Measurements from ENCODE around the gene SLC22A4. TPM values are rescaled to one million over a fixed set of nuclear protein-coding genes. Genes with fewer than 3 reads are reported as not detected.

The SLC22A4 gene
- polyA plus RNA-seq, 1 experiment: 19.3 TPM

DNA sequence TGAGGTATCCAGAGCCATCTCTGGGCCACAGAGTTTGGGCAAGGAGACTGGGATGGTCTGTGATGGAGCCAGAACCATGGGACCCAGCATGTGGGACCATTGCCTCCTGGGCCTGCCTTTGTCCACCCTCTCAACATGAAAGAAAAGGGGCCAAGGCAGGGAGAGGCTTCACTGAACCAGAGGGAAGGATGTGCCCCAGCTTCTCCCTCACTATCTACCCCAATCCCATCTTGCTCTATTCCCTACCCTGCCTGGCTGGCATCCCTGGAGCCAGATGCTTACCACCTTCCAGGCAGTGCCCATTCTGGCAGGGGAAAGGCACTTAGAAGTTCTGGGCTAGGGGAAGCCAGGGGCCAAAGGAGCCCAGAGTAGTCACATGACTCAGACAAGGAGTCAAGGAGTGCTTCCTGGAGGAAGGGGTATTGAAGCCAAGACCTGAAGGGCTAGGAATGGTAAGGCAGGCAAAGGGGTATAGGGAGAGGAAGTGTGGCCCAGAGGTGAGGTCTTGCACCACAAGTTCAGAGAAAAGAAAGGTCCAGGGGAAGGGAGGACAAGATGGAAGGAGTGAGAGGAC lies 26.9 kb upstream of the SLC22A4 start:
- H3K36me3 ChIP-seq (ENCODE audit: control insufficient read depth, insufficient read depth, low read length): peaks cover 18% of the 10 kb centered on the region
- TF ChIP-seq, protein P1, sequence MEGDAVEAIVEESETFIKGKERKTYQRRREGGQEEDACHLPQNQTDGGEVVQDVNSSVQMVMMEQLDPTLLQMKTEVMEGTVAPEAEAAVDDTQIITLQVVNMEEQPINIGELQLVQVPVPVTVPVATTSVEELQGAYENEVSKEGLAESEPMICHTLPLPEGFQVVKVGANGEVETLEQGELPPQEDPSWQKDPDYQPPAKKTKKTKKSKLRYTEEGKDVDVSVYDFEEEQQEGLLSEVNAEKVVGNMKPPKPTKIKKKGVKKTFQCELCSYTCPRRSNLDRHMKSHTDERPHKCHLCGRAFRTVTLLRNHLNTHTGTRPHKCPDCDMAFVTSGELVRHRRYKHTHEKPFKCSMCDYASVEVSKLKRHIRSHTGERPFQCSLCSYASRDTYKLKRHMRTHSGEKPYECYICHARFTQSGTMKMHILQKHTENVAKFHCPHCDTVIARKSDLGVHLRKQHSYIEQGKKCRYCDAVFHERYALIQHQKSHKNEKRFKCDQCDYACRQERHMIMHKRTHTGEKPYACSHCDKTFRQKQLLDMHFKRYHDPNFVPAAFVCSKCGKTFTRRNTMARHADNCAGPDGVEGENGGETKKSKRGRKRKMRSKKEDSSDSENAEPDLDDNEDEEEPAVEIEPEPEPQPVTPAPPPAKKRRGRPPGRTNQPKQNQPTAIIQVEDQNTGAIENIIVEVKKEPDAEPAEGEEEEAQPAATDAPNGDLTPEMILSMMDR (IDR thresholded peaks at IDR 0.05; ENCODE audit: insufficient read depth, low read depth, low read length): no peak
- H3K27me3 ChIP-seq (ENCODE audit: control insufficient read depth, insufficient read depth, low read length): no peaks in the 10 kb centered on the region
- ChIA-PET CTCF (no interaction called here), POLR2A (no interaction called here)
- DNase-seq (ENCODE audit: low read depth): no peak
- no peak overlapping the region for H3K4me3 ChIP-seq (ENCODE audit: low read depth, low read length)

DNA sequence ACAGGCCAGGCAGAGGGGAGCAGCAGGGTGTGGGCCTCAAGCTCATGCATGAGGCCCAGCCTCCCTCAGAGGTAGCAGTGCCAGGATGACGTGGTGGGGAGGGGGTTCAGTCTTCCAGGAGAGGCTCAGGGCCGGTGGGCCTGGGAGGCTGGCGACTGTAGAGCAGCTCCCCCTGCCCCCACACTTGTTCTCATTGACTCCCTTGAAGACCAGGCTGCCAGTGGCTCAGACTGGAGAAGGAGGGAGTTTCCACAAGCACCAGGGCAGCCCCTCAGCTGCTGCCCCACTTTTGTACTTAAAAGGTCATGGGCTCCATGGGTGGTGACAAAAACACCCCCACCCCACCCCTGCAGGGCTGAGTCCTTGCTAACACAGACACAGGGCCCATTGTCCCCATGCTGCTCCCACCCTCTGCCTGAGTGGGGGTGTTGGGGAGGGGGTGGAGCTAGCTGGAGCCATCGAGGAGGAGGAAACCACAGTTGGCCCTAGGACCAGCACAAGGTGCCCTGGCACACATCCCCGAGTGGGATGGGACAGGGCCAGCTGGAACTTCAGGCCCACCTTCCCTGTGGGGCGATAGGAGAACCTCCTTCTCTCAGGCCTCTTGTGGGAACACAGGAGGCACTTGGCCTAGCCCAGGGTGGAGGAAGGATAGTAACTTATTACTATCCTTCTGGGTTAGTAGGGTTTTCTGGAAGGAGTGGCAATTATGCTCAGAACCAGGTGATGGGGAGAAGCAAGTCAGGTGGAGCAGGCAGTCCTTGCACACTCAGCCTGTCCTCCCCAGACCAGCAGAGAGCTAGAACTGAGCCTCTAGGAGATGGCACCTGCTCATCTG lies 26.0 kb upstream of the SLC22A4 start:
- Histone ChIP-seq H3K27me3 (ENCODE audit: control insufficient read depth, insufficient read depth, low read length) (no peaks in the 10 kb centered on the region), H3K4me3 (ENCODE audit: low read depth, low read length) (no peak overlapping the region), H3K36me3 (ENCODE audit: control insufficient read depth, insufficient read depth, low read length) (peaks cover 18% of the 10 kb centered on the region)
- DNase-seq (ENCODE audit: low read depth): no peak
- CTCF ChIA-PET: interaction anchor here (0.7 to 1.7 kb wide), 4 partner anchors 14 to 88 kb away, joined by 3 to 4 read pairs (median 3); no protein-coding TSS in a partner anchor
- TF ChIP-seq, protein P1 (IDR thresholded peaks at IDR 0.05; ENCODE audit: insufficient read depth, low read depth, low read length): no peak
- POLR2A ChIA-PET: interaction anchor here (0.6 kb wide), 1 partner anchor 43 kb away, joined by 4 read pairs; no protein-coding TSS in a partner anchor

DNA sequence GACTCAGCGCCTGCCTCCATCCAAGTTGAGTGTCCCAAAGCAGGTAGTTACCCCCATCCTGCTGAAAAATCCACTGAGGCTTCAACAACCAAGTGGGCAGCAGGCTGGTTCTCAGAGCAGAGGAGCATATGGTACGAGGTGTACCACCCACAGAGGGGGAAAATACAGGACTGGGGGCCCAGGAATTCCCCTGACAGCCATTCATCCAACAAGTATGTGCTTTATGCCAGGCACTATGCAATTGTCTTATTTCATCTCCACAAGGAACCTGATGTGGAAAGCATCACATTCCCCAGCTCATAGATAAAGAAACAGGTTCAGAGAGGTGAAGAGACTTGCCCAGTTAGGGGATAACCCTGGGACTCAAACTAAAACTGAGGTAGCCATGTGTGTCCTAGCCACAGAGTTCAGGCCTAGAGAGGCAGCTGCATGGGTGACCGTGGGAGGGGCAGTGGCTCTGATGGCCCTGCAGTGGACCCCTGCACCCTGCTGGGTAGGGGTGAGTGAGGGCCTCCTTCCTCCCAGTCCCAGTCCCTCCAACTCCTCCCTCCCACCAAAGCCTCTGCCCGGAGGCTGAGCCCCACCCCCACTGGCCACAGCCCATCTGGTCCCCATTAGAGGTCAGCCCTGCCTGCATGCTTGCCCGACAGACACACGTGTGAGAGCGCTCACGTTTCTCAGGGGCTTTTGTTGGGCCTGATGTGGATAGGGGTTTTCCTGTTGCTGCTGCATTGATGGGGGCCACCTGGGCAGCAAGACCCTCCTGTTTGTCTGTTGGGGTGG lies 25.2 kb upstream of the SLC22A4 start:
- TF ChIP-seq, protein P1 (IDR thresholded peaks at IDR 0.05; ENCODE audit: insufficient read depth, low read depth, low read length): no peak
- POLR2A ChIA-PET: interaction anchor here (0.6 kb wide), 1 partner anchor 44 kb away, joined by 4 read pairs; no protein-coding TSS in a partner anchor
- Histone ChIP-seq H3K4me3 (ENCODE audit: low read depth, low read length) (no peak overlapping the region), H3K27me3 (ENCODE audit: control insufficient read depth, insufficient read depth, low read length) (no peaks in the 10 kb centered on the region), H3K36me3 (ENCODE audit: control insufficient read depth, insufficient read depth, low read length) (peaks cover 18% of the 10 kb centered on the region)
- CTCF ChIA-PET: interaction anchor here (0.7 to 1.7 kb wide), 3 partner anchors 31 to 88 kb away, joined by 3 to 4 read pairs (median 3); no protein-coding TSS in a partner anchor
- DNase-seq (ENCODE audit: low read depth): peak; percentile 63

DNA sequence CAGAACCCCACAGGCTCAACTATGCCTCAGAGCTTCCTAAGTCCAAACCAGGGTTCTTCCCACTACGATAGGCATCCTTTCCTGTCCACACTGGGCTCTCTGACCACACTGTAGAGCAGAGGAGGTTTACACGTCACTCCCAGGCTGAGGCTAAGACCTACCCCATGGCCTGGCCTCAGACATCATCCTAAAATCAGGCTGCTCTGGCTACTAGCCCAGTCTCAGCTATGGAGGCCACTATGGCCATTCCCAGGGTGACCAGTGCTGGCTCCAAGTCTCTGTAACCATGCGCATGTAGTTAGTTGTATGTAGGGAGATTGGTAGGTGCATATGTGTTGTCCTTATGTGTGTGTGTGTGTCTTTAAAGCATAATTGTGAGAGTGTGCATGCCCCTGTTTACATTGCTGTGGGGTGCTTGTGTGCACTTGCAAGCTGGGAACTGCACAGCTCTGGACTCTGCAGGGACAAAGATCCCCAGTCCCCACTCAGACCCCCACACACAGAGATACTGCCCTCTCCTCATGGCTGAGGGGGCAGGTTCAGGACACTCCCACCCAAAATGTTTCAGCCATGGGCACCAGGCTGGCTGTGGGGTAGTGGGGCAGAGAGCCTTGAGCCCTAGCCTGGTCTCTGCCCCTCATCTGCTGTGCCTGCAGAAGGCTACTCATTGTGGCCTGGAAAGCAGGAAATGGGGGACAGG lies 24.4 kb upstream of the SLC22A4 start:
- TF ChIP-seq, protein P1 (IDR thresholded peaks at IDR 0.05; ENCODE audit: insufficient read depth, low read depth, low read length): no peak
- Histone ChIP-seq H3K27me3 (ENCODE audit: control insufficient read depth, insufficient read depth, low read length) (no peaks in the 10 kb centered on the region), H3K4me3 (ENCODE audit: low read depth, low read length) (no peak overlapping the region), H3K36me3 (ENCODE audit: control insufficient read depth, insufficient read depth, low read length) (peaks cover 20% of the 10 kb centered on the region)
- POLR2A ChIA-PET: no interaction called here
- CTCF ChIA-PET: interaction anchor here (1.1 kb wide), 1 partner anchor 31 kb away, joined by 4 read pairs; no protein-coding TSS in a partner anchor
- DNase-seq (ENCODE audit: low read depth): no peak
